Stimulated activated naive CD8-positive, alpha-beta T cell treated with anti-CD3 and anti-CD28 coated beads, Interleukin-15, Interleukin-2, amounts not matched to agents 100 ng/mL and 50 ng/mL, for 24 hours (primary cell): ENCODE results near the gene HINFP.
A peak's percentile ranks its signal among the peaks of the same experiment; 100 is the strongest.
"Not testable (repeated sequence)": the region's sequence is repeated elsewhere in the genome, so short reads cannot be mapped to it uniquely, and the experiment has no call there.

Experiments used
- H3K27ac Mint-ChIP-seq: one replicate; pipeline ENCODE4 v1.8.0; 2021; ENCODE audit warnings: mild to moderate bottlenecking, mixed read lengths
- H3K27me3 Mint-ChIP-seq: one replicate; pipeline ENCODE4 v1.8.0; 2021; ENCODE audit warnings: mixed read lengths
- H3K36me3 Mint-ChIP-seq: one replicate; pipeline ENCODE4 v1.8.0; 2021; ENCODE audit warnings: low read depth, mixed read lengths
- H3K4me1 Mint-ChIP-seq: one replicate; pipeline ENCODE4 v1.8.0; 2021; ENCODE audit warnings: low read depth, mixed read lengths
- H3K4me3 Mint-ChIP-seq: one replicate; pipeline ENCODE4 v1.8.0; 2021; ENCODE audit warnings: mild to moderate bottlenecking, mixed read lengths
- H3K9me3 Mint-ChIP-seq: one replicate; pipeline ENCODE4 v1.8.0; 2021; ENCODE audit warnings: mixed read lengths

The HINFP gene

GRCh38 chr11:119092880-119093842 lies 28.2 kb upstream of the HINFP start:
- Mint-ChIP-seq H3K27ac (peak overlapping the region; percentile 82), H3K4me1 (peaks cover 37% of the 10 kb centered on the region), H3K27me3 (no peaks in the 10 kb centered on the region), H3K36me3 (peaks cover 48% of the 10 kb centered on the region), H3K9me3 (no peaks in the 10 kb centered on the region), H3K4me3 (peak overlapping the region; percentile 92)

GRCh38 chr11:119093942-119094815 lies 27.2 kb upstream of the HINFP start:
- H3K4me3 Mint-ChIP-seq = peak overlapping the region; percentile 92
- H3K36me3 Mint-ChIP-seq = peaks cover 58% of the 10 kb centered on the region
- H3K27me3 Mint-ChIP-seq = no peaks in the 10 kb centered on the region
- H3K9me3 Mint-ChIP-seq = no peaks in the 10 kb centered on the region
- peak overlapping the region; percentile 94 for H3K27ac Mint-ChIP-seq
- H3K4me1 Mint-ChIP-seq = peaks cover 42% of the 10 kb centered on the region

- Mint-ChIP-seq H3K4me3 (peak overlapping the region; percentile 92), H3K4me1 (peaks cover 44% of the 10 kb centered on the region), H3K36me3 (peaks cover 61% of the 10 kb centered on the region), H3K27me3 (no peaks in the 10 kb centered on the region), H3K27ac (peak overlapping the region; percentile 94), H3K9me3 (no peaks in the 10 kb centered on the region)
Measured at GRCh38 chr11:119094816-119095065, 26.6 kb upstream of the HINFP start.

- peak overlapping the region; percentile 92 for H3K4me3 Mint-ChIP-seq
- H3K27ac Mint-ChIP-seq = peak overlapping the region; percentile 94
- H3K27me3 Mint-ChIP-seq = no peaks in the 10 kb centered on the region
- peaks cover 64% of the 10 kb centered on the region for H3K36me3 Mint-ChIP-seq
- H3K9me3 Mint-ChIP-seq = no peaks in the 10 kb centered on the region
- H3K4me1 Mint-ChIP-seq = peaks cover 49% of the 10 kb centered on the region
Measured at GRCh38 chr11:119095066-119095880, 26.1 kb upstream of the HINFP start.

GRCh38 chr11:119099711-119100110 lies 21.7 kb upstream of the HINFP start:
- Mint-ChIP-seq H3K27ac (peak overlapping the region; percentile 46), H3K36me3 (peaks cover 45% of the 10 kb centered on the region), H3K27me3 (no peaks in the 10 kb centered on the region), H3K4me3 (peak overlapping the region; percentile 88), H3K9me3 (no peaks in the 10 kb centered on the region), H3K4me1 (peaks cover 48% of the 10 kb centered on the region)

- Mint-ChIP-seq H3K4me3 (peak overlapping the region; percentile 88), H3K27me3 (no peaks in the 10 kb centered on the region), H3K4me1 (peaks cover 46% of the 10 kb centered on the region), H3K9me3 (no peaks in the 10 kb centered on the region), H3K27ac (peak overlapping the region; percentile 96), H3K36me3 (peaks cover 40% of the 10 kb centered on the region)
Measured at GRCh38 chr11:119100246-119100970, 21.0 kb upstream of the HINFP start.

- no peaks in the 10 kb centered on the region for H3K27me3 Mint-ChIP-seq
- H3K36me3 Mint-ChIP-seq = peaks cover 39% of the 10 kb centered on the region
- H3K4me3 Mint-ChIP-seq = peak overlapping the region; percentile 88
- H3K9me3 Mint-ChIP-seq = no peaks in the 10 kb centered on the region
- peak overlapping the region; percentile 96 for H3K27ac Mint-ChIP-seq
- H3K4me1 Mint-ChIP-seq = peaks cover 42% of the 10 kb centered on the region
Measured at GRCh38 chr11:119100994-119101758, 20.2 kb upstream of the HINFP start.

GRCh38 chr11:119101759-119102423 lies 19.5 kb upstream of the HINFP start, which contains the start of gene DPAGT1:
TSS of gene DPAGT1 (minus strand) at chr11:119101853. CDS start at chr11:119101655, 198 bp downstream.
- no peaks in the 10 kb centered on the region for H3K9me3 Mint-ChIP-seq
- peaks cover 34% of the 10 kb centered on the region for H3K36me3 Mint-ChIP-seq
- peak within 1 kb of the TSS; percentile 96 for H3K27ac Mint-ChIP-seq
- H3K27me3 Mint-ChIP-seq = no peaks in the 10 kb centered on the region
- peak within 1 kb of the TSS; percentile 88 for H3K4me3 Mint-ChIP-seq
- H3K4me1 Mint-ChIP-seq = peaks cover 46% of the 10 kb centered on the region

- H3K27ac Mint-ChIP-seq = peak overlapping the region; percentile 96
- not testable (repeated sequence) for H3K9me3 Mint-ChIP-seq, H3K27me3 Mint-ChIP-seq
- H3K36me3 Mint-ChIP-seq = peaks cover 21% of the 10 kb centered on the region
- peak overlapping the region; percentile 88 for H3K4me3 Mint-ChIP-seq
- peaks cover 49% of the 10 kb centered on the region for H3K4me1 Mint-ChIP-seq
Measured at GRCh38 chr11:119103161-119103664, 18.2 kb upstream of the HINFP start.

- Mint-ChIP-seq H3K27me3 (no peaks in the 10 kb centered on the region), H3K27ac (peak overlapping the region; percentile 38), H3K36me3 (peaks cover 19% of the 10 kb centered on the region), H3K4me1 (peaks cover 52% of the 10 kb centered on the region), H3K9me3 (no peaks in the 10 kb centered on the region), H3K4me3 (peak overlapping the region; percentile 88)
Measured at GRCh38 chr11:119103793-119104192, 17.6 kb upstream of the HINFP start.

GRCh38 chr11:119106564-119107537 lies 14.5 kb upstream of the HINFP start, which contains the start of gene C2CD2L:
TSS of gene C2CD2L (plus strand) at chr11:119107344. CDS start at chr11:119107742, 398 bp downstream.
- Mint-ChIP-seq H3K36me3 (peaks cover 20% of the 10 kb centered on the region), H3K27ac (peak within 1 kb of the TSS; percentile 86), H3K27me3 (no peaks in the 10 kb centered on the region), H3K9me3 (no peaks in the 10 kb centered on the region), H3K4me3 (peak within 1 kb of the TSS; percentile 93), H3K4me1 (peaks cover 50% of the 10 kb centered on the region)
